Neural cell (in vitro differentiated cells): Measurements from ENCODE around the gene FGF5. TPM values are rescaled to one million over a fixed set of nuclear protein-coding genes. Genes with fewer than 3 reads are reported as not detected.

Source experiments
- H2AFZ ChIP-seq: fragments of 200-600, 300-800 bp; sonication (generic), shearing (Covaris generic); 2 replicates; pipeline ENCODE4 v1.6.0; 2014; ENCODE audit warnings: low read depth, mild to moderate bottlenecking, antibody characterized with exemption, low read length, moderate library complexity
- H3F3A ChIP-seq: fragments of 200-600 bp; shearing (Covaris generic); 2 replicates; pipeline ENCODE4 v1.6.1; 2016; ENCODE audit warnings: mild to moderate bottlenecking, moderate library complexity, mixed read lengths, antibody characterized with exemption, low read length; ENCODE audit not compliant: insufficient read depth, poor library complexity, severe bottlenecking
- H3K27ac ChIP-seq: fragments of 200-600, 300-800 bp; sonication (generic), shearing (Covaris generic); 2 replicates; pipeline ENCODE4 v1.5.1; 2014; ENCODE audit warnings: mild to moderate bottlenecking, low read length, moderate library complexity
- H3K27me3 ChIP-seq: fragments of 300-800, 200-600 bp; sonication (generic), shearing (Covaris generic); 2 replicates; pipeline ENCODE4 v1.6.0; 2014; ENCODE audit warnings: mild to moderate bottlenecking, low read depth, low read length, moderate library complexity; ENCODE audit not compliant: insufficient read depth
- H3K36me3 ChIP-seq: fragments of 300-800, 200-600 bp; sonication (generic), shearing (Covaris generic); 2 replicates; pipeline ENCODE4 v1.5.1; 2014; ENCODE audit warnings: mild to moderate bottlenecking, antibody characterized with exemption, low read length, moderate library complexity; ENCODE audit not compliant: insufficient read depth
- H3K4me2 ChIP-seq: fragments of 300-800, 200-600 bp; sonication (generic), shearing (Covaris generic); 2 replicates; pipeline ENCODE4 v1.6.0; 2014; ENCODE audit warnings: mild to moderate bottlenecking, low read length
- H3K4me3 ChIP-seq: fragments of 300-800, 200-600 bp; sonication (generic), shearing (Covaris generic); 2 replicates; pipeline ENCODE4 v1.5.1; 2014; ENCODE audit warnings: mild to moderate bottlenecking, low read length, moderate library complexity
- H3K79me2 ChIP-seq: fragments of 200-600 bp; shearing (Covaris generic); replicated peaks from 2 replicates; pipeline ENCODE4 v1.6.0; 2014; ENCODE audit warnings: mild to moderate bottlenecking, low read length, moderate library complexity; ENCODE audit not compliant: insufficient read depth
- H3K9ac ChIP-seq: fragments of 300-800, 200-600 bp; sonication (generic), shearing (Covaris generic); 2 replicates; pipeline ENCODE4 v1.6.1; 2016; ENCODE audit warnings: mild to moderate bottlenecking, low read length, mixed read lengths
- H3K9me2 ChIP-seq: fragments of 200-600 bp; shearing (Covaris generic); 2 replicates; pipeline ENCODE4 v1.6.1; 2016; ENCODE audit warnings: mild to moderate bottlenecking, low read length, mixed read lengths; ENCODE audit not compliant: insufficient read depth
- H3K9me3 ChIP-seq: fragments of 200-600, 300-800 bp; sonication (generic), shearing (Covaris generic); 2 replicates; pipeline ENCODE4 v1.6.1; 2016; ENCODE audit warnings: mild to moderate bottlenecking, mixed run types, low read length, moderate library complexity, mixed read lengths
- H4K20me1 ChIP-seq: fragments of 200-600 bp; shearing (Covaris generic); 2 replicates; pipeline ENCODE4 v1.6.1; 2016; ENCODE audit warnings: mild to moderate bottlenecking, mixed run types; ENCODE audit not compliant: insufficient read depth
- CTCF ChIP-seq: fragments of 450-650 bp; IDR thresholded peaks from 2 replicates; pipeline ENCODE4 v1.5.1; 2014; ENCODE audit warnings: antibody characterized with exemption, mild to moderate bottlenecking, moderate library complexity; ENCODE audit not compliant: poor library complexity, severe bottlenecking
- EP300 ChIP-seq: fragments of 450-650 bp; conservative IDR thresholded peaks from 2 replicates; pipeline ENCODE4 v1.6.1; 2014; ENCODE audit warnings: antibody characterized with exemption, mild to moderate bottlenecking, moderate library complexity; ENCODE audit not compliant: poor library complexity, severe bottlenecking
- EZH2 ChIP-seq: fragments of 200-600, 300-800 bp; shearing (Covaris generic), sonication (generic); IDR thresholded peaks from 2 replicates; pipeline ENCODE4 v1.6.1; 2014; ENCODE audit warnings: antibody characterized with exemption, low read length, borderline replicate concordance, mild to moderate bottlenecking; ENCODE audit not compliant: insufficient read depth, poor library complexity, severe bottlenecking
- MXI1 ChIP-seq: fragments of 450-650 bp; conservative IDR thresholded peaks from 2 replicates; pipeline ENCODE4 v1.6.1; 2014; ENCODE audit warnings: antibody characterized with exemption, mild to moderate bottlenecking; ENCODE audit not compliant: poor library complexity, severe bottlenecking
- POLR2AphosphoS5 ChIP-seq: IDR thresholded peaks from 2 replicates; pipeline ENCODE4 v1.6.1; 2012
- RAD21 ChIP-seq: fragments of 450-650 bp; conservative IDR thresholded peaks from 2 replicates; pipeline ENCODE4 v1.6.1; 2014; ENCODE audit warnings: antibody characterized with exemption, mild to moderate bottlenecking, moderate library complexity
- SMC3 ChIP-seq: fragments of 450-650 bp; conservative IDR thresholded peaks from 2 replicates; pipeline ENCODE4 v1.6.1; 2014; ENCODE audit warnings: antibody characterized with exemption, mild to moderate bottlenecking, moderate library complexity; ENCODE audit not compliant: poor library complexity
- TAF1 ChIP-seq: IDR thresholded peaks from 2 replicates; pipeline ENCODE4 v1.6.1; 2012; ENCODE audit warnings: low read depth
- polyA plus RNA-seq: library from polyadenylated mRNA; depleted of rRNA; stranded (reverse); fragments of >200 nt; gene quantifications from 2 replicates; pipeline ENCODE4 v1.2.3, GENCODE V29; 2014
- TF ChIP-seq, protein P1 (sequence below): IDR thresholded peaks from 2 replicates; pipeline ENCODE4 v1.6.1; 2012; ENCODE audit warnings: borderline replicate concordance

FGF5 gene
- polyA plus RNA-seq, 1 donor from 2014 or later: 0.26 TPM

DNA sequence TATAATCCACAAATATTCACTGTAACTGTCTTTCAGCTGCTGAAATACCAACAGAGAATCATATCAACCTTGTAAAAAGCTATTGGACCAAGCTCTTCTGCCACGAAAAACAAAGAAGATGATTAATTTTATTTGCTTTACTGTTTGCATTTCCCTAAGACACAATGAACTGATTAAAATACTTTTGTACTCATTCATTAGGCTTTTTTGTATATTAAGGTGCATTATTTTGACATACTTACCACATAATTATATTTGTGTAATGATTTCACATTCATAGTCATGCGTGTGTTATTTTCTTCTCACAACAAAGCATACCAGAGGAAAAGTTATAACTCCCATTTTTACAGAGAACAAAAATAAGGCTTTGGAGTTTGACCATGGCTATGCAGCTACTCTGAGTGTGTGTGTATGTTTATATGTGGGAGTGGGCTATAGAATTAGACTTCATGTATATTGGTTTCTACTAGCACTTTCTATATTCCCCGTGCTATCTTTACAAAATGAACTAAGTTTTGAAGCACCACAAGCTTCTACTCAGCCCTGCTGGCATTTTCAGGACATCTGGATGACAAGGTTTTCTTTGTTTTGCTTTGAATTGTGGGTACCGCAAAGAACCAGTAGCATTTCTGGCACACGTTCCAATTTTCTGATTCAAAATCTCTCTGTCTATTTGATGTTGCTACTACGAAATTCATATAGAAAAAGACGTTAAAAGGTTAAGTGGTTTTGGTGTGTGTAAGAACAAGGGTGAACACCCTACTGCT is 11.0 kb upstream of the FGF5 start:
- no peak overlapping the region for H3K9ac ChIP-seq
- H3K27ac ChIP-seq: no peak overlapping the region
- no peak overlapping the region for H3K4me2 ChIP-seq
- H4K20me1 ChIP-seq: no peaks in the 10 kb centered on the region
- no peak overlapping the region for H2AFZ ChIP-seq
- no peak for TF ChIP-seq EZH2
- peaks cover 4% of the 10 kb centered on the region for H3K27me3 ChIP-seq
- H3K36me3 ChIP-seq: no peaks in the 10 kb centered on the region
- no peaks in the 10 kb centered on the region for H3K9me2 ChIP-seq
- no peaks in the 10 kb centered on the region for H3K79me2 ChIP-seq
- no peak overlapping the region for H3K4me3 ChIP-seq
- no peaks in the 10 kb centered on the region for H3K9me3 ChIP-seq
- no peaks in the 10 kb centered on the region for H3F3A ChIP-seq

DNA sequence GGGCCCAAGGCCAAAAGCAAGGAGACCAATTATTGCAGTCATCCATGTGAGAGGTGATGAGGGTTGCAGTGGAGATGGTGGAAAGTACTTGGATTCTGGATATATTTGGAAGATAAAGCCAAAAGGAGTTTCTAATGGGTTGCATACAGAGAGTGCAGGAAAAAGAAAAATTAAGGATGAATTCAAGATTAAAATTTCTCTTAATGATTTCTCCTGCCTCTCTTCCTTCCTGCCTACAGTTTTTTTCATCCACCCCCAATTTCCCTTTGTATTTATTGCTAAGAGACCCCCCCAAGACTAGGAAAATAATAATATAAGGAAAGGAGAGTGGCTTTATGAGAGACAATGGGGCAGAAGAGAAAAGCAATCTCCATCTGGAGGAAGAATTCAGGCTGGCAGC is 8.6 kb upstream of the FGF5 start:
- Histone ChIP-seq H3K27me3 (peaks cover 19% of the 10 kb centered on the region), H3K4me2 (no peak overlapping the region)

More for the DNA sequence above, 8.6 kb upstream of the FGF5 start:
- no peaks in the 10 kb centered on the region for H3K36me3 ChIP-seq
- no peaks in the 10 kb centered on the region for H3K9me2 ChIP-seq
- no peaks in the 10 kb centered on the region for H4K20me1 ChIP-seq
- H3K9me3 ChIP-seq: no peaks in the 10 kb centered on the region
- H2AFZ ChIP-seq: no peak overlapping the region
- no peak overlapping the region for H3K27ac ChIP-seq
- TF ChIP-seq TAF1 (no peak), CTCF (no peak), SMC3 (no peak), MXI1 (no peak), EP300 (no peak), POLR2AphosphoS5 (no peak), RAD21 (no peak), EZH2 (no peak)
- TF ChIP-seq, protein P1, sequence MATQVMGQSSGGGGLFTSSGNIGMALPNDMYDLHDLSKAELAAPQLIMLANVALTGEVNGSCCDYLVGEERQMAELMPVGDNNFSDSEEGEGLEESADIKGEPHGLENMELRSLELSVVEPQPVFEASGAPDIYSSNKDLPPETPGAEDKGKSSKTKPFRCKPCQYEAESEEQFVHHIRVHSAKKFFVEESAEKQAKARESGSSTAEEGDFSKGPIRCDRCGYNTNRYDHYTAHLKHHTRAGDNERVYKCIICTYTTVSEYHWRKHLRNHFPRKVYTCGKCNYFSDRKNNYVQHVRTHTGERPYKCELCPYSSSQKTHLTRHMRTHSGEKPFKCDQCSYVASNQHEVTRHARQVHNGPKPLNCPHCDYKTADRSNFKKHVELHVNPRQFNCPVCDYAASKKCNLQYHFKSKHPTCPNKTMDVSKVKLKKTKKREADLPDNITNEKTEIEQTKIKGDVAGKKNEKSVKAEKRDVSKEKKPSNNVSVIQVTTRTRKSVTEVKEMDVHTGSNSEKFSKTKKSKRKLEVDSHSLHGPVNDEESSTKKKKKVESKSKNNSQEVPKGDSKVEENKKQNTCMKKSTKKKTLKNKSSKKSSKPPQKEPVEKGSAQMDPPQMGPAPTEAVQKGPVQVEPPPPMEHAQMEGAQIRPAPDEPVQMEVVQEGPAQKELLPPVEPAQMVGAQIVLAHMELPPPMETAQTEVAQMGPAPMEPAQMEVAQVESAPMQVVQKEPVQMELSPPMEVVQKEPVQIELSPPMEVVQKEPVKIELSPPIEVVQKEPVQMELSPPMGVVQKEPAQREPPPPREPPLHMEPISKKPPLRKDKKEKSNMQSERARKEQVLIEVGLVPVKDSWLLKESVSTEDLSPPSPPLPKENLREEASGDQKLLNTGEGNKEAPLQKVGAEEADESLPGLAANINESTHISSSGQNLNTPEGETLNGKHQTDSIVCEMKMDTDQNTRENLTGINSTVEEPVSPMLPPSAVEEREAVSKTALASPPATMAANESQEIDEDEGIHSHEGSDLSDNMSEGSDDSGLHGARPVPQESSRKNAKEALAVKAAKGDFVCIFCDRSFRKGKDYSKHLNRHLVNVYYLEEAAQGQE: no peak
- no peak overlapping the region for H3K9ac ChIP-seq
- no peaks in the 10 kb centered on the region for H3K79me2 ChIP-seq
- H3F3A ChIP-seq: no peaks in the 10 kb centered on the region
- H3K4me3 ChIP-seq: no peak overlapping the region
